Brain microvascular endothelial cell (primary cell): ENCODE measurements around the gene LTF.
A peak's percentile ranks its signal among the peaks of the same experiment; 100 is the strongest.
"Not testable (repeated sequence)": the region's sequence is repeated elsewhere in the genome, so short reads cannot be mapped to it uniquely, and the experiment has no call there.

Experiments
- DNase-seq: peaks from one replicate; pipeline ENCODE4 v3.0.0-alpha.2; 2020
- H3K27ac ChIP-seq: fragments of 250-450 bp; sonication (Bioruptor Pico); 2 replicates; pipeline ENCODE4 v1.5.1; 2020; ENCODE audit warnings: mild to moderate bottlenecking, moderate library complexity
- H3K27me3 ChIP-seq: fragments of 250-450 bp; sonication (Bioruptor Pico); replicated peaks from 2 replicates; pipeline ENCODE4 v1.5.1; 2020; ENCODE audit warnings: mild to moderate bottlenecking
- H3K36me3 ChIP-seq: fragments of 250-450 bp; sonication (Bioruptor Pico); replicated peaks from 2 replicates; pipeline ENCODE4 v1.5.1; 2020; ENCODE audit warnings: mild to moderate bottlenecking
- H3K4me3 ChIP-seq: 2 replicates; pipeline ENCODE4 v1.5.1; 2011; ENCODE audit warnings: low read depth, mild to moderate bottlenecking, control low read depth, low read length, moderate library complexity
- CTCF ChIP-seq: IDR thresholded peaks from 2 replicates; pipeline ENCODE4 v1.5.1; 2011; ENCODE audit warnings: low read depth, mild to moderate bottlenecking, moderate library complexity, low read length, control low read depth, inconsistent platforms; ENCODE audit errors: missing control alignments
- in situ Hi-C: cut with HindIII; loops from 2 replicates; pipeline ENCODE4 v1.10.0; 2017; ENCODE audit warnings: low sequenced_read_pairs, low pct_ligation_motif_present

Gene LTF

GRCh38 chr3:46407970-46408369 lies 56.7 kb downstream of the LTF start:
- Histone ChIP-seq H3K27me3 (no peaks in the 10 kb centered on the region), H3K4me3 (no peak overlapping the region), H3K36me3 (no peaks in the 10 kb centered on the region), H3K27ac (no peak overlapping the region)
- no peak for TF ChIP-seq CTCF
- DNase-seq = no peak
- in situ Hi-C loops = no loop called here

GRCh38 chr3:46406788-46407611 lies 57.7 kb downstream of the LTF start, which contains the start of the genes CCR5AS and CCRL2:
CCR5AS (minus strand) TSS chr3:46407066.
CCRL2 (plus strand) TSS chr3:46407259; CDS start chr3:46408080, 821 bp downstream.
- peak; percentile 55 for DNase-seq
- Histone ChIP-seq H3K36me3 (no peaks in the 10 kb centered on the region), H3K4me3 (peak within 1 kb of the TSS; percentile 34), H3K27ac (peak within 1 kb of the TSS; percentile 53), H3K27me3 (no peaks in the 10 kb centered on the region)
- in situ Hi-C loops = no loop called here
- TF ChIP-seq CTCF = no peak

- H3K36me3 ChIP-seq = no peaks in the 10 kb centered on the region
- DNase-seq = no peak
- no peaks in the 10 kb centered on the region for H3K27me3 ChIP-seq
- in situ Hi-C loops = no loop called here
- no peak overlapping the region for H3K4me3 ChIP-seq
- no peak overlapping the region for H3K27ac ChIP-seq
- TF ChIP-seq CTCF = no peak
Measured at GRCh38 chr3:46406443-46406787, 58.3 kb downstream of the LTF start.

- no peak for DNase-seq
- Histone ChIP-seq H3K27me3 (no peaks in the 10 kb centered on the region), H3K27ac (no peak overlapping the region), H3K4me3 (no peak overlapping the region), H3K36me3 (no peaks in the 10 kb centered on the region)
- TF ChIP-seq CTCF = no peak
- in situ Hi-C loops = no loop called here
Measured at GRCh38 chr3:46405301-46406019, 59.2 kb downstream of the LTF start.

GRCh38 chr3:46402902-46403301 lies 61.8 kb downstream of the LTF start:
- H3K4me3 ChIP-seq, in situ Hi-C loops, DNase-seq, H3K27ac ChIP-seq, H3K27me3 ChIP-seq, H3K36me3 ChIP-seq: not testable (repeated sequence)

- no peak for DNase-seq
- no peak overlapping the region for H3K27ac ChIP-seq
- H3K36me3 ChIP-seq = no peaks in the 10 kb centered on the region
- no peaks in the 10 kb centered on the region for H3K27me3 ChIP-seq
- TF ChIP-seq CTCF = no peak
- in situ Hi-C loops = no loop called here
- no peak overlapping the region for H3K4me3 ChIP-seq
Measured at GRCh38 chr3:46401579-46401978, 63.1 kb downstream of the LTF start.
